Heart left ventricle (tissue), 13 donors: ENCODE measurements around the gene NRCAM.

Experiments used
- CTCF ChIP-seq, 12 donors: fragments of 200-600 bp; sonication (generic) in 4 of 12; IDR thresholded peaks; one replicate each; pipeline versions ENCODE4 v1.5.0 to v1.8.0; 2018 to 2022; ENCODE audit warnings: antibody characterized with exemption in 12 of 12, mild to moderate bottlenecking in 5 of 12
- POLR2A ChIP-seq, 2 donors: fragments of 450-650 bp; IDR thresholded peaks; one replicate each; pipeline ENCODE4 v1.6.1; 2017; ENCODE audit warnings: antibody characterized with exemption in 2 of 2, mild to moderate bottlenecking in 2 of 2, moderate library complexity in 2 of 2
- donor health status: ischemic (EF 13 %, LVEDD 7.1; RV severe dilation, severe dysfunction).
- donor health status: DM: no; HTN: yes; CAD: no.
- donor health status: DM: no; HTN: no; CAD: no.
- donor health status: ischemic (EF 25% LVEDD 6.9; RV normal size, moderate dysfunction).
- donor health status: ischemic (EF 25% LVEDD 5.7; RV mildly dilated, moderate dysfunction).
- donor health status: ischemic (EF 35%, LVEDD 5.7; RV mildly dilated, moderate dysfunction).
- donor health status: nonischemic (EF 11% LVEDD 7.7; RV severe dilation, severe dysfunction).
- donor health status: DM: yes; HTN: yes; CAD: no.
- donor health status: PGD.
- donor health status: ischemic (EF 29% LVEDD 5.4; RV normal size, mild dysfunction).
- donor health status: nonischemic (EF 23%, LVEDD 6.1; RV moderate dilation, normal function).

- TF ChIP-seq CTCF (IDR thresholded peaks at IDR 0.05) (no peak), POLR2A (IDR thresholded peaks at IDR 0.05) (no peak)
These were observed 19.3 kb downstream of the NRCAM start for GRCh38 chr7:108436906-108437305.
